ENCODE results near the gene AIG1. TPM values are rescaled to one million over a fixed set of nuclear protein-coding genes. Genes with fewer than 3 reads are reported as not detected.
"Not testable (repeated sequence)": the region's sequence is repeated elsewhere in the genome, so short reads cannot be mapped to it uniquely, and the experiment has no call there.

The AIG1 gene
- total RNA-seq, 1 donor from 2014 or later, result 60.6 TPM

DNA sequence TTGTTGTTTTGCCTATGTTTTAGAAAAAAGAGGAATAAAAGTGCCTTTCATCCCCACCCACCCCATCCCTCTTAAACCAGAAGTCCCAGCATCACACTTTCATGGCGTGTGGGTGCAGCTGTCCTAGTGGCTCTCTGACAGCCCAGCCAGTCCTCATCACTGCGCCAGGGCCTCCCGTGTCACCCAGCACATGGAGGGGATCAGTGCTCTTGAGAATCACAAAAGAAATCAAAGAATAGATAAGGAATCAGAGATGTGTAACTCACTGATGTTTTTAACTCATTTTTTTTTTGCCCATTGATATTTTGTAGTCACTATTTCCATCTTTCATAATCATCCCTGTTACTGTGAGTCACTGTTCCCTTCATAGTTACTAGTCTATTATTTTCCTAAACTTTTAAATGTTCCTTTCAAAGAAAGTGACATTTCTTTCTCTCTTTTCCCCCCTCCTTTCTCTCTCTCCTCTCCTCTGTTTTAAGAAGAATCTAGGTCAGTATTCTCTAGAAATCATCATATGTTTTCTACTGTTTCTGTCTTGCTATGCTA, 78.6 kb downstream of the AIG1 start:
- no peak for FAIRE-seq
- TF ChIP-seq CTCF (IDR thresholded peaks at IDR 0.05; ENCODE audit: insufficient read depth, low read length, severe bottlenecking), result no peak
- Histone ChIP-seq H3K27me3 (ENCODE audit: control insufficient read depth, insufficient read depth, low read length) (no peaks in the 10 kb centered on the region), H3K36me3 (ENCODE audit: control insufficient read depth, insufficient read depth, low read length) (peaks cover 1% of the 10 kb centered on the region), H3K4me3 (ENCODE audit: low read depth, low read length) (no peak overlapping the region)
- peak; percentile 22 for DNase-seq (ENCODE audit: low read depth)

- FAIRE-seq, result not testable (repeated sequence)
These were observed 79.2 kb downstream of the AIG1 start for GRCh38 chr6:143139884-143140283.

DNA sequence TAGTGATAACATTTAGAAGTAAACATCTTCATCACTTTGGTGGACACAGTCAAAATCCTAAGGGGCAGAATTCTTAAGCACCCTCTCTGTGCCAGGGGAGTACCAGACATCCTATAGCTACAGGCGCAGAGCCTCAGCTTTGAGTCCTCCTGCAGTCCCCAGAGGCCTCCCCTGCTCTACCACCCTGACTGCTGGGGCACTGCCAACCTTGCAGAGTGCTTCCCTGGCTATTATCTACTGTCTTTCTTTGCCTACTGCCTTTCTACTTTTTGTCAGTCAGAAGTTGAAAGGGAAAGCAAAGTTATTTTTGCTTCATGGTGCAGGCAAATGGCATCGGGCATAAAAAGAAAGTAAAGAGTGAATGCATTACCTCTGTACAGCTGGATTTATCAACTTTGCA, 80.1 kb downstream of the AIG1 start:
- peaks cover 1% of the 10 kb centered on the region for H3K36me3 ChIP-seq (ENCODE audit: control insufficient read depth, insufficient read depth, low read length)
- H3K27me3 ChIP-seq (ENCODE audit: control insufficient read depth, insufficient read depth, low read length), result no peaks in the 10 kb centered on the region
- no peak for DNase-seq (ENCODE audit: low read depth)
- TF ChIP-seq CTCF (IDR thresholded peaks at IDR 0.05; ENCODE audit: insufficient read depth, low read length, severe bottlenecking), result no peak
- no peak for FAIRE-seq
- no peak overlapping the region for H3K4me3 ChIP-seq (ENCODE audit: low read depth, low read length)

More at GRCh38 chr6:143139884-143140283, 79.2 kb downstream of the AIG1 start:
- not testable (repeated sequence) for DNase-seq (ENCODE audit: low read depth); H3K27me3 ChIP-seq (ENCODE audit: control insufficient read depth, insufficient read depth, low read length); H3K36me3 ChIP-seq (ENCODE audit: control insufficient read depth, insufficient read depth, low read length); H3K4me3 ChIP-seq (ENCODE audit: low read depth, low read length)

DNA sequence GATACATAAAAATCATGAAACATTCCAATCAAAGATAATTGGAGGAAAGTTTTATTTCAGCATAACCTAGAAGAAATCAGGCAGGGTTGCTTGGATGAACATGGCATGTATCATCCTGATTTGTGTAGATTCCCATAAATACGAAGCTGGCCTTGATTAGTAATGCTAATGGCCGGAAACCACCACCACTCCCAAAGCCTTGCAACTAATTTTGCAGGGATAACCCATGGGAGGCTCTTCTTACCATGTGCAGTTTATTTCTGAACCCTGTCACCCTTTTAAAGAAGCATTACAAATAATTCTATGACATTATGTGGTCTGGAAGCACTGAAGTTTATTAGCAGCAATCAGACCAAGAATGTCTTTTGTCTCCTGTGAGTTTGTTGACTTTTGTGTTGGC, 80.8 kb downstream of the AIG1 start:
- H3K27me3 ChIP-seq (ENCODE audit: control insufficient read depth, insufficient read depth, low read length), result no peaks in the 10 kb centered on the region
- no peak overlapping the region for H3K4me3 ChIP-seq (ENCODE audit: low read depth, low read length)
- FAIRE-seq, result no peak
- DNase-seq (ENCODE audit: low read depth), result no peak
- peaks cover 1% of the 10 kb centered on the region for H3K36me3 ChIP-seq (ENCODE audit: control insufficient read depth, insufficient read depth, low read length)
- no peak for TF ChIP-seq CTCF (IDR thresholded peaks at IDR 0.05; ENCODE audit: insufficient read depth, low read length, severe bottlenecking)

- Histone ChIP-seq H3K36me3 (ENCODE audit: control insufficient read depth, insufficient read depth, low read length) (no peaks in the 10 kb centered on the region), H3K27me3 (ENCODE audit: control insufficient read depth, insufficient read depth, low read length) (no peaks in the 10 kb centered on the region), H3K4me3 (ENCODE audit: low read depth, low read length) (no peak overlapping the region)
- no peak for DNase-seq (ENCODE audit: low read depth)
- no peak for FAIRE-seq
- no peak for TF ChIP-seq CTCF (IDR thresholded peaks at IDR 0.05; ENCODE audit: insufficient read depth, low read length, severe bottlenecking)
These were observed 85.6 kb downstream of the AIG1 start for GRCh38 chr6:143146186-143146851.

- DNase-seq (ENCODE audit: low read depth) (peak; percentile 49), FAIRE-seq (no peak)
- Histone ChIP-seq H3K36me3 (ENCODE audit: control insufficient read depth, insufficient read depth, low read length) (peaks cover 1% of the 10 kb centered on the region), H3K27me3 (ENCODE audit: control insufficient read depth, insufficient read depth, low read length) (no peaks in the 10 kb centered on the region), H3K4me3 (ENCODE audit: low read depth, low read length) (no peak overlapping the region)
- TF ChIP-seq CTCF (IDR thresholded peaks at IDR 0.05; ENCODE audit: insufficient read depth, low read length, severe bottlenecking), result no peak
These were observed 89.1 kb downstream of the AIG1 start for GRCh38 chr6:143149771-143150170.

Data from bronchial epithelial cell (primary cell).